H1 (cell line): Measurements from ENCODE around the gene CYB561A3. TPM values are rescaled to one million over a fixed set of nuclear protein-coding genes. Genes with fewer than 3 reads are reported as not detected.

Experiments used
- CTCF ChIA-PET: fragments of 300-600 bp; sonication (Branson Sonifier 250); formaldehyde crosslinking; loops from one replicate; lab custom pipeline; 2021; ENCODE audit not compliant: partially characterized antibody; lab: Charles Lee
- POLR2A ChIA-PET: fragments of 300-600 bp; sonication (Branson Sonifier 250); formaldehyde crosslinking; loops from one replicate; lab custom pipeline; 2021; ENCODE audit warnings: inconsistent platforms; ENCODE audit not compliant: partially characterized antibody; lab: Charles Lee
- DNase-seq, 2 experiments: peaks; one replicate each; pipeline versions ENCODE4 v3.0.0 to v3.0.0-alpha.2; 2010 to 2022; ENCODE audit warnings: low spot score in 2 of 2, low read depth in 1 of 2, mixed read lengths in 1 of 2
- FAIRE-seq: peaks from 2 replicates; lab custom pipeline; 2011; peaks lifted over from hg19 to GRCh38; lab: Jason Lieb, UNC
- H2AFZ ChIP-seq: 2 replicates; pipeline ENCODE4 v1.8.1; 2012; ENCODE audit warnings: low read length, inconsistent platforms
- H2AK5ac ChIP-seq: 2 replicates; pipeline ENCODE4 v1.6.1; 2013; ENCODE audit warnings: low read depth, low read length
- H2BK120ac ChIP-seq: replicated peaks from 2 replicates; pipeline ENCODE3; 2013; ENCODE audit warnings: low read depth, low read length, inconsistent platforms
- H2BK12ac ChIP-seq: 2 replicates; pipeline ENCODE4 v1.6.1; 2013; ENCODE audit warnings: low read depth, low read length
- H2BK15ac ChIP-seq: 2 replicates; pipeline ENCODE4 v1.6.1; 2013; ENCODE audit warnings: low read length
- H2BK20ac ChIP-seq: 2 replicates; pipeline ENCODE4 v1.6.1; 2013; ENCODE audit warnings: low read length
- H2BK5ac ChIP-seq: 2 replicates; pipeline ENCODE4 v1.6.1; 2013; ENCODE audit warnings: low read depth, low read length
- H3K14ac ChIP-seq: 2 replicates; pipeline ENCODE4 v1.6.1; 2013; ENCODE audit warnings: inconsistent platforms; ENCODE audit not compliant: insufficient read length
- H3K18ac ChIP-seq: 2 replicates; pipeline ENCODE4 v1.6.1; 2013; ENCODE audit warnings: low read length; ENCODE audit errors: extremely low read depth
- H3K23ac ChIP-seq: 2 replicates; pipeline ENCODE4 v1.6.1; 2013; ENCODE audit warnings: inconsistent platforms; ENCODE audit not compliant: insufficient read length
- H3K23me2 ChIP-seq: 2 replicates; pipeline ENCODE4 v1.6.1; 2013; ENCODE audit warnings: low read depth, low read length
- H3K27ac ChIP-seq: 2 replicates; pipeline ENCODE4 v1.6.1; 2011; ENCODE audit warnings: low read depth, low read length, inconsistent platforms
- H3K27me3 ChIP-seq, 4 experiments: replicated peaks in 1 of 4; 1 replicate in 1 of 4; 2 replicates in 3 of 4; pipeline versions ENCODE4 v1.6.1 to v1.8.1; 2011 to 2013; ENCODE audit warnings: low read length in 3 of 4, mild to moderate bottlenecking in 3 of 4, inconsistent platforms in 2 of 4, mixed read lengths in 2 of 4, moderate library complexity in 1 of 4; ENCODE audit not compliant: control insufficient read depth in 3 of 4, insufficient read depth in 3 of 4; ENCODE audit errors: extremely low read depth in 1 of 4
- H3K36me3 ChIP-seq, 4 experiments: 2 replicates each; pipeline versions ENCODE4 v1.6.1 to v1.8.1; 2011 to 2013; ENCODE audit warnings: mild to moderate bottlenecking in 4 of 4, low read length in 3 of 4, moderate library complexity in 2 of 4, control low read depth in 1 of 4, inconsistent platforms in 1 of 4; ENCODE audit not compliant: insufficient read depth in 4 of 4, control insufficient read depth in 2 of 4
- H3K4ac ChIP-seq: replicated peaks from 2 replicates; pipeline ENCODE3; 2013; ENCODE audit warnings: low read length, low read depth, mixed read lengths, inconsistent platforms; ENCODE audit not compliant: insufficient read length
- H3K4me1 ChIP-seq, 4 experiments: replicated peaks in 1 of 4; 1 replicate in 1 of 4; 2 replicates in 3 of 4; pipeline versions ENCODE4 v1.6.1 to v1.8.1; 2011 to 2013; ENCODE audit warnings: low read length in 3 of 4, inconsistent platforms in 2 of 4, mixed read lengths in 1 of 4; ENCODE audit not compliant: insufficient read depth in 4 of 4, control insufficient read depth in 3 of 4
- H3K4me2 ChIP-seq, 2 experiments: 2 replicates each; pipeline versions ENCODE4 v1.6.1 to v1.8.1; 2011 to 2013; ENCODE audit warnings: low read depth in 2 of 2, low read length in 2 of 2, control low read depth in 1 of 2, inconsistent platforms in 1 of 2, mild to moderate bottlenecking in 1 of 2; ENCODE audit not compliant: insufficient read depth in 1 of 2
- H3K4me3 ChIP-seq, 4 experiments: fragments of 200-600, 300-600 bp in 1 of 4; sonication (generic), shearing (Covaris generic), sonication (Bioruptor Twin) in 1 of 4; 2 replicates each; pipeline versions ENCODE4 v1.5.1 to v1.8.1; 2011 to 2016; ENCODE audit warnings: low read length in 4 of 4, low read depth in 3 of 4, control low read depth in 2 of 4, inconsistent platforms in 2 of 4, mild to moderate bottlenecking in 2 of 4, mixed read lengths in 1 of 4, moderate library complexity in 1 of 4; ENCODE audit not compliant: insufficient read depth in 2 of 4; ENCODE audit errors: extremely low read depth in 1 of 4
- H3K56ac ChIP-seq: replicated peaks from 2 replicates; pipeline ENCODE3; 2013; ENCODE audit warnings: low read depth, mild to moderate bottlenecking, mixed read lengths, low read length, inconsistent platforms; ENCODE audit not compliant: insufficient read length
- H3K79me1 ChIP-seq: 2 replicates; pipeline ENCODE4 v1.6.1; 2013; ENCODE audit warnings: low read depth, low read length, control low read depth
- H3K79me2 ChIP-seq, 2 experiments: 2 replicates each; pipeline versions ENCODE4 v1.6.1 to v1.8.1; 2012 to 2013; ENCODE audit warnings: low read length in 2 of 2, mild to moderate bottlenecking in 2 of 2, inconsistent platforms in 1 of 2; ENCODE audit not compliant: insufficient read depth in 2 of 2, control insufficient read depth in 1 of 2
- H3K9ac ChIP-seq, 4 experiments: replicated peaks in 1 of 4; 1 replicate in 1 of 4; 2 replicates in 3 of 4; pipeline versions ENCODE4 v1.6.1 to v1.8.1; 2011 to 2013; ENCODE audit warnings: low read depth in 3 of 4, low read length in 3 of 4, control low read depth in 2 of 4, mild to moderate bottlenecking in 2 of 4, moderate library complexity in 2 of 4, inconsistent platforms in 1 of 4; ENCODE audit errors: extremely low read depth in 1 of 4
- H3K9me3 ChIP-seq, 2 experiments: 2 replicates each; pipeline versions ENCODE4 v1.6.1 to v1.8.1; 2012 to 2013; ENCODE audit warnings: mild to moderate bottlenecking in 2 of 2, moderate library complexity in 2 of 2, control low read depth in 1 of 2, inconsistent platforms in 1 of 2, low read depth in 1 of 2, low read length in 1 of 2, mixed read lengths in 1 of 2; ENCODE audit not compliant: insufficient read depth in 2 of 2
- H4K20me1 ChIP-seq, 2 experiments: replicated peaks in 1 of 2; 2 replicates each; pipeline versions ENCODE3 to v1.8.1; 2011 to 2013; ENCODE audit warnings: inconsistent platforms in 2 of 2, low read length in 2 of 2, mild to moderate bottlenecking in 1 of 2; ENCODE audit not compliant: insufficient read depth in 2 of 2, control insufficient read depth in 1 of 2
- H4K5ac ChIP-seq: 2 replicates; pipeline ENCODE4 v1.6.1; 2013; ENCODE audit warnings: low read length, low read depth, mixed read lengths, inconsistent platforms; ENCODE audit not compliant: insufficient read length
- H4K8ac ChIP-seq: 2 replicates; pipeline ENCODE4 v1.8.0; 2013; ENCODE audit warnings: mild to moderate bottlenecking, moderate library complexity, low read length, inconsistent platforms; ENCODE audit not compliant: insufficient read depth; ENCODE audit errors: extremely low read depth
- H4K91ac ChIP-seq: replicated peaks from 2 replicates; pipeline ENCODE3; 2013; ENCODE audit warnings: low read length, mixed read lengths, inconsistent platforms; ENCODE audit not compliant: insufficient read length
- EP300 ChIP-seq, 2 experiments: IDR thresholded peaks; 1 replicate in 1 of 2; 2 replicates in 1 of 2; pipeline ENCODE4 v1.6.1; 2011 to 2012; ENCODE audit warnings: low read depth in 2 of 2, low read length in 2 of 2, mild to moderate bottlenecking in 2 of 2, borderline replicate concordance in 1 of 2, inconsistent platforms in 1 of 2, moderate library complexity in 1 of 2
- GTF2F1 ChIP-seq: IDR thresholded peaks from 2 replicates; pipeline ENCODE4 v1.6.1; 2012; ENCODE audit warnings: low read depth, low read length, improper control_type of control experiment, borderline replicate concordance
- KDM1A ChIP-seq: fragments of 200-600, 300-600 bp; sonication (generic); IDR thresholded peaks from 2 replicates; pipeline ENCODE4 v1.7.1; 2016; ENCODE audit warnings: mild to moderate bottlenecking, low read length, borderline replicate concordance
- KDM5A ChIP-seq: fragments of 200-600 bp; IDR thresholded peaks from 2 replicates; pipeline ENCODE4 v1.7.1; 2012; ENCODE audit warnings: mild to moderate bottlenecking, low read length, inconsistent platforms, mixed read lengths
- POU5F1 ChIP-seq: IDR thresholded peaks from 2 replicates; pipeline ENCODE4 v1.6.1; 2011; ENCODE audit warnings: low read depth, mild to moderate bottlenecking, low read length, moderate library complexity
- RNF2 ChIP-seq: fragments of 200-900, 300-1000 bp; sonication (generic); IDR thresholded peaks from 2 replicates; pipeline ENCODE4 v1.7.1; 2016; ENCODE audit warnings: borderline replicate concordance, low read depth, mild to moderate bottlenecking, antibody characterized with exemption, low read length; ENCODE audit not compliant: poor library complexity, severe bottlenecking; ENCODE audit errors: missing control alignments
- TAF1 ChIP-seq: IDR thresholded peaks from 2 replicates; pipeline ENCODE4 v1.6.1; 2011; ENCODE audit warnings: mild to moderate bottlenecking, low read depth, low read length
- WGBS, 2 experiments: shearing (Covaris generic) in 1 of 2; methylation state at CpG; one replicate each; pipeline versions ENCODE4 v1.1.6 to v1.1.7; 2013 to 2015; ENCODE audit warnings: low lambda C conversion rate in 2 of 2, mixed read lengths in 2 of 2, inconsistent platforms in 1 of 2, low coverage in 1 of 2, missing lambda C conversion rate in 1 of 2; ENCODE audit not compliant: insufficient replicate concordance in 2 of 2, insufficient coverage in 1 of 2, insufficient read length in 1 of 2; ENCODE audit errors: extremely low coverage in 1 of 2, missing lambda C conversion rate in 1 of 2; 5-methylcytosine and 5-hydroxymethylcytosine counted together
- polyA plus RNA-seq, 7 experiments: library from polyadenylated mRNA; depleted of rRNA in 3 of 7; stranded (reverse) in 5 of 7; unstranded in 2 of 7; fragments of >200 nt in 5 of 7; fragments of 200-250 nt in 2 of 7; gene quantifications; 1 replicate in 5 of 7; 2 replicates in 1 of 7; 4 replicates in 1 of 7; pipeline versions ENCODE4 v1.2.1 to v1.2.3, GENCODE V29; 2011 to 2013; ENCODE audit warnings: missing spikeins in 2 of 7, mixed read lengths in 2 of 7
- total RNA-seq: library from RNA; stranded (reverse); fragmentation: NEBNext Ultra II Directional; extraction: Animal tissue kit (Norgen Biotek cat#: 25700); gene quantifications from 2 replicates; pipeline ENCODE4 v1.2.1, GENCODE V29; 2021
- TF ChIP-seq, protein P1 (sequence below), 3 experiments: IDR thresholded peaks; 1 replicate in 2 of 3; 2 replicates in 1 of 3; pipeline versions ENCODE4 v1.5.1 to v1.6.1; 2011; ENCODE audit warnings: low read length in 3 of 3, mild to moderate bottlenecking in 3 of 3, inconsistent platforms in 2 of 3, low read depth in 1 of 3, moderate library complexity in 1 of 3; ENCODE audit not compliant: insufficient read depth in 1 of 3; ENCODE audit errors: control extremely low read depth in 1 of 3
- TF ChIP-seq, protein P2 (sequence below): IDR thresholded peaks from 2 replicates; pipeline ENCODE4 v1.6.1; 2011; ENCODE audit warnings: low read length, improper control_type of control experiment

CYB561A3 gene
- total and polyA plus RNA-seq, 2 of the 8 experiments (the other 6 are each of a cell fraction or from before 2014, with no cell fraction given), result 29.6 to 41.2 TPM

DNA sequence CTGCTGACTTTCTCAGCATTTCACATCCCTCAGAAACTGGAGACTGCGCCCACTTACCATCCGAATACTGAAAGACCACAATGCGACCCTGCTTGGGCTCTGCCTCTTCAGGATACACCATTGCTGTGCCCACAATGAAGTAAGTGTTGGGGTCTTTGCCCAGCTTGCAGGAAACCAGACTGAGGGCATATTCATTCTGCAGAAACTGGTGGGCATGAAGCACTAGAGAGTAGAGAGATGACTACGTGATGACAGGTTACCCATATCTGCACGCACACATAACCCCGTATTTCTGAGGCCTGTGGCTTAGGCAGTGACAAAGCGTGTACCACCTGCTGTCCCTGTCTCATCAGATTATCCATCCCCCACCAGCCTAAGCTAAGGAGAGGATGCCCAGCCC, 51.9 kb downstream of the CYB561A3 start:
- POLR2A ChIA-PET, result interaction anchor here (1.0 to 2.4 kb wide), 5 partner anchors 8 to 24 kb away, joined by 3 to 6 read pairs (median 4); partner anchors contain the start of gene TKFC
- Histone ChIP-seq H3K27me3 (no peaks in the 10 kb centered on the region), H3K9me3 (no peaks in the 10 kb centered on the region)
- TF ChIP-seq GTF2F1 (no peak), TAF1 (no peak), POU5F1 (no peak), EP300 (IDR thresholded peaks at IDR 0.05; ENCODE audit: borderline replicate concordance in 1 of 2, low read depth in 2 of 2, low read length in 2 of 2) (no peak), RNF2 (no peak), KDM5A (no peak), KDM1A (no peak)
- TF ChIP-seq, protein P1, sequence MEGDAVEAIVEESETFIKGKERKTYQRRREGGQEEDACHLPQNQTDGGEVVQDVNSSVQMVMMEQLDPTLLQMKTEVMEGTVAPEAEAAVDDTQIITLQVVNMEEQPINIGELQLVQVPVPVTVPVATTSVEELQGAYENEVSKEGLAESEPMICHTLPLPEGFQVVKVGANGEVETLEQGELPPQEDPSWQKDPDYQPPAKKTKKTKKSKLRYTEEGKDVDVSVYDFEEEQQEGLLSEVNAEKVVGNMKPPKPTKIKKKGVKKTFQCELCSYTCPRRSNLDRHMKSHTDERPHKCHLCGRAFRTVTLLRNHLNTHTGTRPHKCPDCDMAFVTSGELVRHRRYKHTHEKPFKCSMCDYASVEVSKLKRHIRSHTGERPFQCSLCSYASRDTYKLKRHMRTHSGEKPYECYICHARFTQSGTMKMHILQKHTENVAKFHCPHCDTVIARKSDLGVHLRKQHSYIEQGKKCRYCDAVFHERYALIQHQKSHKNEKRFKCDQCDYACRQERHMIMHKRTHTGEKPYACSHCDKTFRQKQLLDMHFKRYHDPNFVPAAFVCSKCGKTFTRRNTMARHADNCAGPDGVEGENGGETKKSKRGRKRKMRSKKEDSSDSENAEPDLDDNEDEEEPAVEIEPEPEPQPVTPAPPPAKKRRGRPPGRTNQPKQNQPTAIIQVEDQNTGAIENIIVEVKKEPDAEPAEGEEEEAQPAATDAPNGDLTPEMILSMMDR (IDR thresholded peaks at IDR 0.05; ENCODE audit: control extremely low read depth in 1 of 3, insufficient read depth in 1 of 3, low read depth in 1 of 3, low read length in 3 of 3), result no peak
- TF ChIP-seq, protein P2, sequence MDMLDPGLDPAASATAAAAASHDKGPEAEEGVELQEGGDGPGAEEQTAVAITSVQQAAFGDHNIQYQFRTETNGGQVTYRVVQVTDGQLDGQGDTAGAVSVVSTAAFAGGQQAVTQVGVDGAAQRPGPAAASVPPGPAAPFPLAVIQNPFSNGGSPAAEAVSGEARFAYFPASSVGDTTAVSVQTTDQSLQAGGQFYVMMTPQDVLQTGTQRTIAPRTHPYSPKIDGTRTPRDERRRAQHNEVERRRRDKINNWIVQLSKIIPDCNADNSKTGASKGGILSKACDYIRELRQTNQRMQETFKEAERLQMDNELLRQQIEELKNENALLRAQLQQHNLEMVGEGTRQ, result no peak

More for the DNA sequence above, 51.9 kb downstream of the CYB561A3 start:
- CTCF ChIA-PET, result interaction anchor here (1.2 to 3.0 kb wide), 4 partner anchors 17 to 83 kb away, joined by 3 to 7 read pairs (median 4); partner anchors contain the start of gene TMEM216
- H3K4me3 ChIP-seq, result no peak overlapping the region
- H3K4me2 ChIP-seq, result no peak overlapping the region
- H2AK5ac ChIP-seq, result no peak overlapping the region
- H3K4me1 ChIP-seq, result no peaks in the 10 kb centered on the region
- peaks cover 63 to 90% (median 84%) of the 10 kb centered on the region in 4 experiments for H3K36me3 ChIP-seq
- no peaks in the 10 kb centered on the region; the same call in 1 of the 2 replicates for H3K79me1 ChIP-seq
- no peaks in the 10 kb centered on the region for H3K79me2 ChIP-seq
- no peak overlapping the region for H3K27ac ChIP-seq
- H3K23ac ChIP-seq, result no peak overlapping the region
- no peak overlapping the region for H3K4ac ChIP-seq
- no peaks in the 10 kb centered on the region; the same call in 1 of the 2 replicates for H3K23me2 ChIP-seq
- no peak overlapping the region for H2AFZ ChIP-seq
- no peak overlapping the region for H4K91ac ChIP-seq
- H3K18ac ChIP-seq, result no peak overlapping the region
- no peak overlapping the region for H4K8ac ChIP-seq
- WGBS, 2 experiments, result 89% methylated on average over 7 of the region's 7 CpGs; no CpG with 5 or more reads in 1 of the 2 experiments
- H3K9ac ChIP-seq, result no peak overlapping the region
- no peak overlapping the region for H2BK12ac ChIP-seq
- no peak overlapping the region for H2BK15ac ChIP-seq
- no peak for FAIRE-seq
- DNase-seq, result no peak
- H2BK5ac ChIP-seq, result no peak overlapping the region
- peaks cover 2 to 4% of the 10 kb centered on the region in 2 experiments for H4K20me1 ChIP-seq
- H2BK20ac ChIP-seq, result no peak overlapping the region
- no peak overlapping the region for H2BK120ac ChIP-seq
- H4K5ac ChIP-seq, result no peak overlapping the region
- H3K14ac ChIP-seq, result no peak overlapping the region
- H3K56ac ChIP-seq, result no peak overlapping the region
